ENCODE results near the gene KSR1. TPM values are rescaled to one million over a fixed set of nuclear protein-coding genes. Genes with fewer than 3 reads are reported as not detected.

Gene KSR1
- total and polyA plus RNA-seq, 10 of the 15 experiments (the other 5 are each of a cell fraction or from before 2014, with no cell fraction given), result 0.97 to 66.6 (median 22.9) TPM

DNA sequence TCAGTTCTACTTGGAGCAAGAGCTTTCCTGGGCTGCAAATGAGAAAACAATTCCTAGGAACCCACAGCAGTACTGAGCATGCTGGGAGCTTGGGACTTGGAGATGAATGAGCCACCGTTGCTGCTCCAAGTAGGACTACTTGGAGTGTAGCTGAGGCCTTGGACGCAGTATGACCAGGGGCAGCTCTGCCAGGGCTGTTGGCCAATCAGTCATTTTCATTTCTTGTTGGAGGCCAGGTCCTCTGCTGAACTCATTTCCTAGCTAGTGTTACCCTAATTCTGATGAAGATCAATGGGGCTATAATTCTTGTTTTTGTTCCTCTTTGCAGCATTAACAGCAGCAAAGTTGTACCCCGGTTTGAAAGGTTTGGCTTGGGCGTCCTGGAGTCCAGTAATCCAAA, 166.7 kb downstream of the KSR1 start (continued):
- TF ChIP-seq CTCF (IDR thresholded peaks at IDR 0.05 in 2 of 3, conservative IDR thresholded peaks at IDR 0.05 in 1 of 3; ENCODE audit: control insufficient read depth in 2 of 3, extremely low read depth in 1 of 3, insufficient read depth in 1 of 3, low read depth in 3 of 3, low read length in 3 of 3) (no peak), RAD51 (IDR thresholded peaks at IDR 0.05) (no peak), CHD4 (IDR thresholded peaks at IDR 0.05) (no peak), STAT1 (conservative IDR thresholded peaks at IDR 0.05) (no peak), ZNF622 (IDR thresholded peaks at IDR 0.05) (no peak), CBX5 (IDR thresholded peaks at IDR 0.05; ENCODE audit: low read depth) (no peak)

GRCh38 chr17:27623614-27624013, 167.4 kb downstream of the KSR1 start:
- DNase-seq (ENCODE audit: low read depth, low spot score), result no peak
- H3K79me2 ChIP-seq (ENCODE audit: control insufficient read depth, insufficient read depth, low read length), result no peaks in the 10 kb centered on the region
- H3K27ac ChIP-seq (ENCODE audit: control insufficient read depth, insufficient read depth), result no peak overlapping the region
- H3K4me1 ChIP-seq (ENCODE audit: control insufficient read depth, insufficient read depth, low read length), result no peaks in the 10 kb centered on the region
- in situ Hi-C loops (cut with MboI), result no loop called here
- no peak overlapping the region for H3K4me3 ChIP-seq
- ATAC-seq, result no peak
- no peak for FAIRE-seq
- no peak overlapping the region for H3K9ac ChIP-seq (ENCODE audit: control insufficient read depth, insufficient read depth, low read length)
- intact Hi-C loops (cut with micrococcal nuclease; ENCODE audit: unreplicated experiment), result no loop called here
- no peak overlapping the region for H2AFZ ChIP-seq (ENCODE audit: control insufficient read depth, low read depth, low read length)
- ChIA-PET RAD21 (ENCODE audit: unreplicated experiment) (no interaction called here), SMC1A (ENCODE audit: uncharacterized antibody, unreplicated experiment) (interaction anchor here (0.5 kb wide), 1 partner anchor 48 kb away, joined by 3 read pairs; no protein-coding TSS in a partner anchor), POLR2A (no interaction called here), CTCF (interaction anchor here (0.6 to 1.3 kb wide), 3 partner anchors 10 to 191 kb away, joined by 3 to 4 read pairs (median 3); no protein-coding TSS in a partner anchor)
- 98% methylated on average over 6 of the region's 6 CpGs for WGBS (ENCODE audit: insufficient coverage, insufficient replicate concordance, low lambda C conversion rate, missing lambda C conversion rate)
- no peaks in the 10 kb centered on the region for H3K27me3 ChIP-seq (replicated peaks in 1 of 2; ENCODE audit: control insufficient read depth in 2 of 2, insufficient read depth in 2 of 2, low read length in 1 of 2)
- no peaks in the 10 kb centered on the region; the same call in 2 of the 3 replicates for H3K9me3 ChIP-seq (replicated peaks; ENCODE audit: control insufficient read depth, insufficient read depth, low read length)
- peaks cover 11 to 33% of the 10 kb centered on the region in 2 experiments for H3K36me3 ChIP-seq (ENCODE audit: control insufficient read depth in 2 of 2, insufficient read depth in 2 of 2, low read length in 1 of 2)
- no peaks in the 10 kb centered on the region for H4K20me1 ChIP-seq (ENCODE audit: control insufficient read depth, insufficient read depth)
- TF ChIP-seq ZZZ3 (IDR thresholded peaks at IDR 0.05; ENCODE audit: control insufficient read depth, insufficient read length, low read depth) (no peak), JUNB (IDR thresholded peaks at IDR 0.05) (no peak), RELA (IDR thresholded peaks at IDR 0.05; ENCODE audit: borderline replicate concordance, partially characterized antibody) (no peak), EZH2 (IDR thresholded peaks at IDR 0.05; ENCODE audit: borderline replicate concordance, control insufficient read depth, low read depth, low read length) (no peak)
- no TSS peak for BruUV-seq (replicated peaks)
- no peak overlapping the region for H3K4me2 ChIP-seq (ENCODE audit: control insufficient read depth, insufficient read depth)

Data from GM12878 (cell line).